UCSD-AML1 (cell line): ENCODE results near the gene UQCR10.

Experiments
- DNase-seq: peaks from one replicate; lab custom pipeline; 2025; ENCODE audit not compliant: unreplicated experiment; lab: John Stamatoyannopoulos, UW

The UQCR10 gene

GRCh38 chr22:29795663-29796062 is 28.5 kb downstream of the UQCR10 start:
- no peak for DNase-seq

DNA sequence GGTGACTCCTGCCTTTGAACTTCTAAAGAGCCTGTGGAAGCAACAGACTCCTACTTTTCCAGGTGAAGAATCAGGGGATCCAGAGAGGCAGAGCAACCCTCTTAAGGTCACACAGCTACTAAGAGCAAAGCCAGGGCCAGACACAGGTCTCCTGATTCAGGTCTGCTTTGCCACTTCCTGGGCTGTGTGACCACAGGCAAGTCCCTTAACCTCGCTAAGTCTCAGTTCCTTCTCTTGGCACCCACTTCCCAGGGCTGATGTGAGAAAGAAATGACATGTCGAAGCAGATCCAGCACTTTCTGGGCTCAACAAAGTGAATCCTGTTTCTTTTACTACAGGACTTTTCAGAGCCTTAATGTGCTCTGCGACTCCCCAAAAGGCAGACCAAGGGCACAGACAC is 30.2 kb downstream of the UQCR10 start:
- peak; percentile 18 for DNase-seq

- no peak for DNase-seq
Observed at GRCh38 chr22:29798318-29798717, 31.1 kb downstream of the UQCR10 start.

- DNase-seq, result no peak
Observed at GRCh38 chr22:29798801-29799200, 31.6 kb downstream of the UQCR10 start.

DNA sequence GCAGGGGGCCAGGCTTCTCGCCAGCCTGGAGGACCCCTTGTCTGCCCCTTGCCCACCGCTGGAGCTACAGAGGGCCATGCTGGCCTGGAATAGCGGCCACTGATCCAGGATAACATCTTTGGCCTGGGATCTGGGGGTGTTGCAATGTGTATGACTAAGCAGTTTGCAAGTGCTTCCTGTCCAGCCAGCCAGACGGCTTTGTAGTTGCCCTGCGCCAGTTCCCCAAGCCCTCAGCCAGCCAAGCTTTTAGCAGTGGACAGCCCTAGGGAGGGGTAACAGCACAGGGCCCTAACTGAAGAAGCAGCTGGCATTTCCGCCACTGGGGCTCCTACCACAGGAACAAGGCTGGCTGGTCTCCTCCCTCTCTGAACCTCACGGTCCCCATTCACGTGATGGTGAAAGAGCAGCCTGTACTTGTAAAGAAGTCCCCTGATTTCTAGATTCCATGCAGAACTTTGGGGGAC is 32.1 kb downstream of the UQCR10 start:
- peak; percentile 42 for DNase-seq

GRCh38 chr22:29801153-29801552 is 34.0 kb downstream of the UQCR10 start:
- no peak for DNase-seq

- no peak for DNase-seq
Observed at GRCh38 chr22:29801796-29802195, 34.6 kb downstream of the UQCR10 start.

DNA sequence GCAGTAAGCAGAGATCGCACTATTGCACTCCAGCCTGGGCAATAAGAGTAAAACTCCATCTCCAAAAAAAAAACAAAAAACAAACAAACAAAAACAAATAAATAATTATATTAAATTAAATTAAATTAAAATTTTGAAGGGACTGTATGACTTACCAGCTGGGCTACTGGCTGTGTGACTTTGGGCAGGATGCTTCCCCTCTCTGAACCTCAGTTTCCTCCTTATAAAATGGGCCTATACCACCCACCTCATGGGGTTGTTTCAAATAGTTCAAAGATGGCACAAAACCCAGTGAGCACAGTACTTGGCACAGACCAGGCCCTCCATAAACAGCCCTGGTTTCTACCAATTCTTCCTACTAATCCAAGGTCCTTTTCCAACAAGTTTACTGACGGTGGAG is 36.0 kb downstream of the UQCR10 start:
- DNase-seq, result no peak

DNA sequence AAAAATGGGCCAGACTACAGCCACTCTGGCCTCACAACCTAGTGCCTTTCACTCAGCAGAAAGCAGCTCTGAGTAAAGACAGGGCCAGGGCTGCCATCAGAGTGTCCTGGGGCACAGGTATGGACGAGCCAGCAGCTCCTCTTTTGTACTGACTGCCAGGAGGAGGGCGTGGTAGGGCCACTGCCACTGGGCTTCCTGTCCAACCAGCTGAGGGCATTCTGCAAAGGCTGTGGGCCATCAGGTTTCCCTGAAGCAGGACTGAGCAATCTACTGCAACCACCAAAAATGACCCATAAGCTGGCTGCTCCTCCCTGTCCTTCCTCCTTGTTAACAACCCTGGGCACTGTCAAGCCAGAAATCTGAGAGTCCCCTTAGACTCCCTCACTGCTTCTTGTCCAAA is 37.8 kb downstream of the UQCR10 start:
- no peak for DNase-seq

DNA sequence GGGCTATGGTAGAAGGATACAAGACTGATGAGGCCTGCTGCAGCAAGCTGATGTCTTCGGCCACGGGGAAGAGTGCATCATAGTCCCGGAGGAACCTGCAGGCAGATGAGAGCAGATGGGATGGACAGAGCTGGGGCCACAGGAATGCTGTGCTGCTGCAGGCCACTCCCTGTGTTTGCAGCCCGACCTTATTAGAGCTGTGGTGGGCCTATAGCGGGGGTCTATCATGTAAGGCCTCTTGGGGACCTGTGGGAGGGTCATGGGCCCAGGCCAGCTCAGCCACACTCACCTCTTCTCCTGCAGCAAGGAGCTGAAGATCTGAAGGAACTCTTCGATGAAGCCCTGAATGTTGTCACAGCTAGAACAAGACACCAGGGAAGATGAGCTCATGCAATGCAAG is 39.0 kb downstream of the UQCR10 start:
- DNase-seq, result no peak

DNA sequence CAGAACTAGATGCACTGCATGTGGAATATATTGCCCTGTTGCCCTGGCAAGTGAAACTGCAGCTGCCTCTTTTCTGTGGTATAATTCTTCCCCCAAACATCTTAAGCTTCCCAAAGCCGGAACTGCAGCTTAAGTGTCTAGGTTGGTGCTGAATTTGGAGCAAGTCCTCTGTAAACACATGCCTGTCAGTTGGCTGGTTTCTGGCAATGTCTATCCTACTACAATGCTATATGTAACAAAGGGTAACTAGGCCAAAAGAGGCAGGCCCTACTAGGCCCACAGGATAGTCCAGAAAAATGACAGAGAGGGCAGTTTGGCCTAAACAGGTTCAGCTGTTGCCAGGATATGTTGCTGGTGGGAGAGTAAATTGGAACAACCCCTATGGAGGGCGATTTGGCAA is 43.0 kb downstream of the UQCR10 start:
- DNase-seq, result no peak

DNA sequence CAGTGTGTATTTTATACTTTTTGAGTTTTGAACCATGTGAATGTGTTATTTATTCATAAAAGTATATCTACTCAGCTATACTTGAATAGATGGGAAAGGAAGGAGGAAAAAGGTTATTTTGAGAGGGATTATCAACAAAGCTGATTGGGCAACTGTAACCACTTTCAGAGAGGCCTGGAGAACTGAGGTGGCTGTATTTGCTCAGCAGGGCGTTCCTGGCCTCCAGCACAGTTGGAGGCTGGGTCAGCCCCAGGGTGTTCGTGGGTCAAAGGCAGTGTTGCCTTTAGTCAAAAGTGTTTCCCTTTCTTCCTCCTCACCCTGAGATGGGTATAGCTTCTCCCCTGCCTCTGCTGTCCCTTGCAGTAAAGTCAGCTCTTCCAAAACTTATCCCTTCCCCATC is 44.2 kb downstream of the UQCR10 start:
- DNase-seq, result no peak

DNA sequence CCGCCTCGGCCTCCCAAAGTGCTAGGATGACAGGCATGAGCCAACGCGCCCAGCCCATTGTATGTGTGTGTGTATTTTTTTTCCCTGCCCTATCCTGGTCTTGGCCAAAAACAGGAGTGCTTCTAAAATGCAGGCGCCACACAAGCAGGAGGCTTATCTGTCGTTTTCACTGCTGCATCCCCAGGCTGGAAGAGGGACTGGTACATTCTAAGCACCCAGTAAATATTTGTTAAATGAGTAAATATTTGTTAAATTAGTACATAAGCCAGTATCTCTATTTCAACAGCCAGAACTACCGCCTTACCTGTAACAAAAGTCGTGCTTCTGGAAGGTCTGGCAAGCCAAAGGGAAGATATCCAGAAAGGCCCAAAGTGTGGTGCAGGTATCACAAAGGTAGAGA is 46.0 kb downstream of the UQCR10 start:
- DNase-seq, result no peak

DNA sequence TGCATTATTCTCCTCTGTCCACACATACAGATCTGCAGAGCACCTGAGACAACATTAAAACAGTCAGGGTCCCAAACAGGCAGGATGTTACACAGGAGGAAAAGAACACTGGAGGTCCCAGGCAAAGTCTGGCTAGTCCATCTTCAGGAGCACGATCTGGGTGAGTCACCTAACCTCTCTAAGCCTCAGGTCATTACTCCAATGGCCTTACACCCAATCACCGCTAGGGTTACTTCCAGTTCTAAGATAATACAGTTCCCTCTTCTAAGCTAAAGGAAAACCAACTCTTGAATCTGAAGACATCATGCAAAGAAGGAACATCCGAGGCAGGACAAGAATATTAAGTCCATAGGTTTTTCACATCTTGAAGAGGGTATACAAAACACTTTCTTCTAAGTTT is 46.4 kb downstream of the UQCR10 start:
- no peak for DNase-seq

DNA sequence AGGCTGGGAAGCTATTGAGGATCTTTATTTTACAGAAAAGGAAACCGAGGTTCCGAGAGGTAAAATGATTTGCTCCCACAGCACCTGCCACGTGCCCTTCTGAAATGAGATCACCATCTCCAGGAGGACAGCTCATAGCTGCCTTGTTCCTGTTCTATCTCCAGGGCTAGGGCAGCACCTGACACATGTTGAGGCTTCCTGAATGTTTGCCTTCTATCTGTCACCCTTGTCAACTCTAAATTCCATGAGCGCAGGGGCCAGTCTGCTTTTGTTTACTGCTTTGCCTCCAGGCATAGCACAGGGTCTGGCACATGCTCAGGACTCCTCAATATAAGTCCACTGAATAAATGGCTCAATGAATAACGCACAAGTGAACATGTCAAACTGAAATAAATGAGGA is 46.8 kb downstream of the UQCR10 start:
- no peak for DNase-seq

DNA sequence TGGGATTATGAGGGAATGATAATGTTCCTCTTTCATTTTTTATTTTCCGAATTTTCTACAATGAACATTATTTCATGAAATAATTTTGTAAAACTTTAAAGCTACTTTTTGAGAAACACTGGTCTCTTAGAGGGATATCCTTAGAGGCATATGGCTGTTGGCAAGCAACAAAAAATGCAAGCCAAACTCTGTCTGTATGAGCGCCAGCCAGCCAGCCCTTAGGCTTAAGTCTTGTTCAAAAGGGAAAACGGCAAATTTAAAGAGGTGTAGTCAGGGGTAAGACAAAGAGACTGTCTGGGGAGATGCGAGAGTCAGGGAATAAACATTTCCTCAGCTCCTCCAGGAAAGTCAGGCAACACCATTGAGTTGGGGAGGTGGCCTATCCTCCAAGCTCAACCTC is 48.4 kb downstream of the UQCR10 start:
- no peak for DNase-seq

- DNase-seq, result no peak
Observed at GRCh38 chr22:29816128-29816527, 49.0 kb downstream of the UQCR10 start.

DNA sequence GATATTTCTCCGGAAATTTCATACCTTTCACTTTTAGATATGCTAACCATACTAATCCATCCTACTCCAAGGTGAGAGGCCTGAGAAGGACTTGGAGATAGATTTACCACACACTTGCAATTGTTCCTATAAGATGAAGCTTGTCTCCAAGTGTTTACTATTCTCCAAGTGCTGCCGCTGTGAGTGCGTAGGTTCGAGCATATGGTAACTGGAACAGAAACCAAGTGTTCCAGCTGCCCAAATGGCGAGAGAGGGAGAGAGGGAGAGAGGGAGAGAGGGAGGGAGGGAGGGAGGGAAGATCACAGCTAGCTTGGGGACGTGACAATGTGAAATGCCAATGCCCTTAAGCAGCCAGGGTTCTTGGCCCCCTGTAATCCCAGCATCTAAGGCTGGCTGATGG is 49.4 kb downstream of the UQCR10 start:
- no peak for DNase-seq

DNA sequence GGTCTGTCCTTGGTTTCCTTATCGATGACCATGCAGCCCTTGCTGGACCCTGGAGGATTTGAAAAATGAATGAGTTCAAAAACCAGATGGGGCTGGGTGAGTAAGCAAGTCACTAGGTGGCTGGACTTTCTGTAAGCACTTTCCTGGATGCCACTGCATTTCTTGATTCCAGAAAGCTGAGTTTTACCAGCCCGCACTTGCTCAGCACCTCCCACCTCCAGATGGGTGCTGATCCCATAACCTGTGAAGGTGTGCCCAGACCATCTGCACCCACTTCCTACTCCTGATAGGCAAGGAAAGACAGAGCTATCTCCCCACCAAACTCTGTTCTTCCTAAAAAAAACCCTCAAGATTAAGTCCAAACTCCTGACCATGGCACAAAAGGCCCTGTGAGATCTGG is 49.8 kb downstream of the UQCR10 start:
- DNase-seq, result no peak

DNA sequence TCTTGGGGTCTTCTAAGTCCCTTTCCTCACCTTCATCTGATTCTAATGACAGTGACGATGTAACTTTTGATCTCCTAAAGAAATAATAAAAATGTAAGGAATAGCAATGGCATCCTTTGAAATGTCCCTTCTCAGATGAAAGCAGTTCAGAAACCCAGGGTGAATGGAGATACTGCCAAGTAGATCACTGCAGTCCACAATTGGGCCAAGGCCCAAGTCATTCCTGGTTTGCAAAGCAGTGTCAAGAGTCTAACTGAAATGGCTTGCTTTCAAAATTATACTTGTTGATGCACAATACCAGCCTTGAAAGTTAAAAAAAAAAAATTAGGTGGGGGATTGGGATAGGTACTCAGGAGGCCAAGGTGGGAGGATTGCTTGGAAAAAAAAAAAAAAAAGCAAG is 50.6 kb downstream of the UQCR10 start:
- no peak for DNase-seq

DNA sequence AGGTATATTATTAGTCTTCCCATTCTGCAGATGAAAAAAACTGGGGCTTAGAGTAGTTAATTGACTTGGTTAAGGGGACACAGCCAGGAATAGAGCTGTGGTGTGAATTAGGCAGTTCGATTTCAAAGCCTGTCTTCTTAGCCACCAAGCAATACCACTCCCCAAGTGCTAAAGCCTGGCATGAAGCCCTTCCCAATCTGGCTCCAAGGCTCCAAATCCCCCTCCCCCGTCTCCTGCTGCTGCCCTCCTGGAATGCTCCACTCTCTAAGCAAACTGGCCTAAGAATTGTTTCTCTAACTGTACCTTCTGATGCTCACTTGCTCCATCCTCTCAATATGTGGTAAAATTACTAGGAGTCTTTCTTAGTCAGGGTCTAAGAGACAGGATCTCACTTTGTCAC is 52.3 kb downstream of the UQCR10 start:
- no peak for DNase-seq
